Stimulated activated memory B cell treated with anti-CD40 and anti-IgM and Interleukin-4, amounts not matched to agents 10 μg/mL and 1 μg/mL and 100 μg/mL, for 72 hours (primary cell): ENCODE measurements around the gene SOX14.

Experiments
- ATAC-seq: fragments of 150-1000 bp; cut with Tn5 transposase; 2 replicates; pipeline ENCODE4 v1.10.0; 2021
- H3K27ac Mint-ChIP-seq: one replicate; pipeline ENCODE4 v1.8.0; 2022; ENCODE audit warnings: mild to moderate bottlenecking, mixed read lengths
- H3K27me3 Mint-ChIP-seq: one replicate; pipeline ENCODE4 v1.8.0; 2022; ENCODE audit warnings: mixed read lengths
- H3K36me3 Mint-ChIP-seq: one replicate; pipeline ENCODE4 v1.8.0; 2022; ENCODE audit warnings: mixed read lengths
- H3K4me1 Mint-ChIP-seq: one replicate; pipeline ENCODE4 v1.8.0; 2022; ENCODE audit warnings: mixed read lengths
- H3K4me3 Mint-ChIP-seq: one replicate; pipeline ENCODE4 v1.8.0; 2022; ENCODE audit warnings: mild to moderate bottlenecking, moderate library complexity, mixed read lengths
- H3K9me3 Mint-ChIP-seq: one replicate; pipeline ENCODE4 v1.8.0; 2022; ENCODE audit warnings: mixed read lengths

SOX14 gene

DNA sequence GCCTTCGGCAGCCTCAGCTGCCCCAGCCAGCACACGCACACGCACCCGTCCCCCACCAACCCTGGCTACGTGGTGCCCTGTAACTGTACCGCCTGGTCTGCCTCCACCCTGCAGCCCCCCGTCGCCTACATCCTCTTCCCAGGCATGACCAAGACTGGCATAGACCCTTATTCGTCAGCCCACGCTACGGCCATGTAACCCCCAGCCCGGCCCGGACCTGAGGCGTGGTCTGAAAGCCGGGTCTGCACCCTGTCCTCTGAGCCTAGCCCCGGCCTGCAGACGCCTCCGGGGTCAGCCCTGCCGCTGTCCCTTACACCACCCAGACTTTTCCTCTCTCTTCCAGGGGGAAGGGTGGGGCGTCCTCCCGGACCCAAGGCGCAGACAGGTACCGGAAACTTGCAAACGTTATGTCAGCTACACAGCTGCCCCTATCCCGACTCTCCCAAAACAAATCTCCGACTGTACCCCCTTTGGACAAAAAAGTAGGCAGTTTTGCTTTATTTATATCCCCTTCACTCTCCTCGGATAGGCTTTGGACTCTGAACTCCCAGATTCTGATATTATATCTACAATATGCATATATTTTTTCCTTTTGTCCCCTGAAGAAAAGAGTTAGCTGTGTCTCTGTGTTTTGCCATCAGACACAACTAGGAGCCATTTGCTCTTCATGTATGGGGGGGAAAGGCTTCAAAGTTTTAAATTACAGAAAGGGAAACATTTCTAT lies 1.4 kb downstream of the SOX14 start:
- ATAC-seq, result no peak
- Mint-ChIP-seq H3K9me3 (no peaks in the 10 kb centered on the region), H3K36me3 (peaks cover 6% of the 10 kb centered on the region), H3K27ac (no peak overlapping the region), H3K4me1 (no peaks in the 10 kb centered on the region), H3K4me3 (no peak overlapping the region), H3K27me3 (peaks cover 96% of the 10 kb centered on the region)

DNA sequence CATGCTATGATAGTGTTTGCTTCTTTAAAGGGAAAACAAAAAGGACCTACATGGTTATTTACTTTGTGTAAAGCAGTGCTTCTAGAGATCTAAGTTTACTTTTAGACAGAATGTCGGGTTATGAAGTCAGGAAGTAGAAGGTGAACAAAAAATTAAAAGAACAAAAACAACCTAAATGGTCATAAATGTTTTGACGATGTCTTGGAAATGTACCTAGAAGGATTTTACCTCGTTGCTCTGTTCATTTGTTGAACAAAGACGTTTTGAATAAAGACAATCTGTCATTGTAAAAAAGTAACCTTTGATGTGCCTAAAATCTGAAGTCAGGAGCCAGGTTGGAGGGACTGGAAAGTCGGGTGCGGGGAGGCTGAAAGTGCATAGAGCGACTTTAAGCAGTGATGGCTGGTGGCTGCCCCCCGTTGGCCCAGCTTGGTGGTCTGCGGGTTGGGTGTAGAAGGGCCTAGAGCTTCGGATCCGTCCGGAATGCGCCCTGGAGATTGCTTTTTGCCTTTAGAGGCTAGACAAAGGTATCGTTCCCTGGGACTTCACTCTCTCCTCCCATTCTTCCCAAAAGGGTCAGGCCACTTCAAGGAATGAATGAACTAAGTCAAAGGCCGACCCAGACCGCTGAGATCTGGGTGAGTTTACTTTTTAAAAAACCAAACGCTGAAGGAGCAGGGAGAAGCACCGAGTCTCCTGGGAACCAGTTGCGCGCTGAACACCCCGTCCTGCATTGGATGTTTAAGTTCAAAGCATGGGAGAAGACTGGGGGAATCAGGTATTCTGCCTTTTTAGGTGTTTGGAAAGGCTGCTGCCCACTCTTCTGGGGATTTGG lies 2.1 kb downstream of the SOX14 start:
- peaks cover 92% of the 10 kb centered on the region for H3K27me3 Mint-ChIP-seq
- peaks cover 6% of the 10 kb centered on the region for H3K36me3 Mint-ChIP-seq
- no peaks in the 10 kb centered on the region for H3K4me1 Mint-ChIP-seq
- no peak for ATAC-seq
- H3K27ac Mint-ChIP-seq, result no peak overlapping the region
- H3K4me3 Mint-ChIP-seq, result no peak overlapping the region
- H3K9me3 Mint-ChIP-seq, result no peaks in the 10 kb centered on the region

DNA sequence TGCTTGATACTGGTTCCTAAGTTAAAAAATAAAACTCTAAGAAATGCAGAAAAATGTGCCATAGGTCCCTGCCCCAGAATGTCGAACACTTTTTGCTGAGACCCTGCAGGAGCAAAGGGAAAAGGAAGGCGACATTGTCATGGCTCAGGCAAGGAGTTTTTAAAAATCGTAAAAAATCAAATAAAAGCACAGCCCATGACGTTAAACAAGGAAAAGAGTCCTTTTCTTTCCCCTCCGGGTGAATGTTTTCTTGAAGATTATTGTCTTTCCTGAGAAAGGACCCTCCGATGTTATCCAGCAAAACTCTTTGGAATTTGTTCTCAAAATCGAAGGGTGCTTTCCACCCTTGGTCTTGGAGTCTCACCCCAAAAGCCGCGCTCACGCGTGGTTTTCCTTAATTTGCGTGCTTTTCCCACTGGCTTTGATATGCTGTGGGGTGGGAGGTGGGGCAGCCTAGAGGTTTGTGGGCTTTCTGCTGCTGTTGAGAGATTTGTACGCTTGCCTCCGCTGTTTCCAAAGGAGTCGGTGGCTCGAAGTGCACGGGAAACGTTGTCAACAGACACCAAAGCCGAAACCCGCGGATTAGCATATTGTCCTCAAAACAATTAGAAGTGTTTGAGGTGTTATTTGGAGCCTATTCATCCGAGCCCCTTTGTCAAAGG lies 2.9 kb downstream of the SOX14 start:
- no peak for ATAC-seq
- H3K4me3 Mint-ChIP-seq, result no peak overlapping the region
- H3K27me3 Mint-ChIP-seq, result peaks cover 92% of the 10 kb centered on the region
- no peaks in the 10 kb centered on the region for H3K9me3 Mint-ChIP-seq
- H3K4me1 Mint-ChIP-seq, result peaks cover 6% of the 10 kb centered on the region
- peaks cover 6% of the 10 kb centered on the region for H3K36me3 Mint-ChIP-seq
- no peak overlapping the region for H3K27ac Mint-ChIP-seq

DNA sequence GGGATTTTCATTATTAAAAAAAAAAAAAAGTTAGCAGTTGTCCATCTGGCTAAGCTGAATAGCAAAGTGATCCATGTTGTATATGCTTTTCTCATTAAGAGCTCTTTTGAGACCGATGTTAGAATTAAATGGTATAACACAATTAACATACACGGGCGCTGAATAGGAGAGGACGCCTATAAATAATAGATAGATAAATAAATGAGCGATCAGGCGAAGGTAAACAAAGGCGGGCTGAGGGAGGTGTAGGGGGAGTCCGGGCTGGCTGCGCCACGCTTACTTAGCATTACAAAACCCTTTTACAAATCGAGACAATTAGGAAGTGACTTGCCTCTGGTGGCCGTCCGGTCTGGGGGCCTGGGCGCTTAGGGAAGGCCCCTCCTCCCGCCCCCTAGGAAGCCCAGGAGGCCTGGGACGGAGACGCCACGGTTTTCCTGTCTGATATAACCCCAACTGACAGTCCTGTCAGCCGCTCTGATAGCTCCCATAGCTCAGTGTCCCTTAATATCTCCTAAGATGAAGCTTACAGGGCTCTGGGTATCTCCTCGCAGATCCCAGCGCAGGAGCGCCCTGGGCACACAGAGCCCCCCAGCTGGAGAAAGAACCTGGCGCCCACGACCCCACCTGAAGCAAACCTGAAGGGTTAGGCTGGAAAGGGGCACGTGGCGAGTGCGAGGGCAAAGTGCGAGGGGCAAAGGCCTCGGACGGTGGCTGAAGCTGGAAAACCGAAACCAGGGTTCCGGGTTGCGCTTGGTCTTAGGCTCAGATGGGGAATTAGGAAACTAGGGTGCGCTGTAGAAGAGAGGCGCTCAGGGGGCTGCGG lies 3.6 kb downstream of the SOX14 start:
- H3K9me3 Mint-ChIP-seq, result no peaks in the 10 kb centered on the region
- ATAC-seq, result no peak
- no peak overlapping the region for H3K27ac Mint-ChIP-seq
- H3K27me3 Mint-ChIP-seq, result peaks cover 92% of the 10 kb centered on the region
- peaks cover 6% of the 10 kb centered on the region for H3K36me3 Mint-ChIP-seq
- peaks cover 6% of the 10 kb centered on the region for H3K4me1 Mint-ChIP-seq
- no peak overlapping the region for H3K4me3 Mint-ChIP-seq

DNA sequence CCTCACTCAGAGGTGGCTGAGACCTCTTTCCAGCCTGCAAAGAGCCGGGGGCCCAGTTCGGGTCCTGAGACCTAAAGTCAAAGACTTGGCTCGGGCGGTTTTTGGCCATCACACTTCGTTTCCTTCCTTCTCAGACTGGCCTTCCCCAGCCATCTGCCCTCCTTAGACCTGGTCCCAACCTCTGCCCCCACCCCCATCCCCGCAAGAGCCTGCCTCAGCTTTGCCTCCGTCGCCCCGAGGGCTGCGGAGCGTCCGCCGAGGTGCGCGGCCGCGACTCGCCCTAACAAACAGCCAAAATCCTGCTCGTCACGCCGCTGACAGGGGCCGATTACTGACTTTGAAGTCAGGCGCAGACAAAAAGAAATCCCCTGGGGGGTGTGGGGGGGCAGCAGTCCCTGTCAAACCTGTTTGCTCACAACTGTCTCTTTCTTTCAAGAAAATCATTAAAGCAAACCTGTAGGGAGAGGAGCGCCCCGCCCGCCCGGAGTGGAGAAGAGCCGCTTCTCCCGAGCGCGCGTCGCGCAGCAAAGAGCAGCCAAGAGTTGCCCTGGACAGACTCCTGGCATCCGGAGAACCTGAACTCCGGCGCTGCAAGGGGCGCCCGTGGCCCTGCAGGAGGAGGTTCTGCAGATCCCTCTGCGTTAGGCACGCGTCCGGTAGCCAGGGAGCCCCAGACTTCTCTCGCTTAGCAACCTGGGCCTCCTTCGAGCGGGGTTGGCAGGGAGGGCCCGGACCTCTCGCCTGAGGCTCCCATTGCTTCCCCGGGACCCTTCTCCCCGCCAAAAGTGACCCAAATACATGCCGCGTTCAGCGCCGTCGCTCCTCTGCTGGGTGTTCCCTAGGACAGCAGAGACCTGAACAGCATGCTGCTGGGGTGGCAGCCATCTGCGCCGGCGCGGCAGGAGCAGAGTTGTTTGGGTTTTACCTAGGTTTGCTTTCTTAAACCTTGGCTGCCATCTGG lies 4.5 kb downstream of the SOX14 start:
- Mint-ChIP-seq H3K36me3 (peaks cover 6% of the 10 kb centered on the region), H3K27ac (no peak overlapping the region), H3K4me1 (peaks cover 6% of the 10 kb centered on the region), H3K4me3 (no peak overlapping the region), H3K27me3 (peaks cover 92% of the 10 kb centered on the region), H3K9me3 (no peaks in the 10 kb centered on the region)
- no peak for ATAC-seq

DNA sequence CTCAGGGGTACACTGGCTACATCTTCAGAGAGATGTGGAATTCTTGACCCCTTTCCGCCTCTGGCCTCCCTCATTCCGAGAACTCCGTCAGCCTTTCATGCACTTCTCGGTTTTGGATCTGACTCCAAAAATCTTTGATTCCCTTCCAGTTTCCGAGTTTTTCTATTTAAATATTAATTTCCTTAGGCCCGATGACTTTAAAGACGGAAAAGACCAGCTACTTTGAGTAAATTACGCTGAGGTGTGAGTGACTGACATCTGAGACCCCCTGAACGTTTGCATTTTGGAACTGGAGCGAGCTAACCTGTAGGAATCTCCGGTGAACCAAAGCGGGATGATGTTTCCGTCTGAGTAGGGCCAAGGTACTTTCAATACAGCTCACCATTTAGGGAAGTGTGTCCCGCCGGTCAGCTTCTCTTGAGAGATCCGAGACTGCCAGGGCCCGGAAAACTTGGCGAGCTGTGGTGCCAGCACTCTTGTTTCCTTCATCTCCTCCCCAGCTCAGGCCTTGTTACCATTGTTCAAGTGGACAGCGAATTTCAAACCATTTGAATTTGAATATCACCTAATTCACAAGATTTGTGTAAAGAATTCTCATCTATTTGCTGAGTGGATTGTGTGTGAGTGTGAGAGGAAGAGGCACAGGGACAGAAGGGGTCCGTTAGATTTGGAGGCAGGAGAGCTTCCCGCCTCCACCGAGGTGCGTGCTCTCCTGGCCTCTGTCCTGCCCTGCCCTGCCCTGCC lies 5.4 kb downstream of the SOX14 start:
- Mint-ChIP-seq H3K4me3 (no peak overlapping the region), H3K36me3 (peaks cover 6% of the 10 kb centered on the region), H3K27ac (no peak overlapping the region), H3K9me3 (no peaks in the 10 kb centered on the region), H3K4me1 (peaks cover 6% of the 10 kb centered on the region), H3K27me3 (peaks cover 91% of the 10 kb centered on the region)
- ATAC-seq, result no peak

DNA sequence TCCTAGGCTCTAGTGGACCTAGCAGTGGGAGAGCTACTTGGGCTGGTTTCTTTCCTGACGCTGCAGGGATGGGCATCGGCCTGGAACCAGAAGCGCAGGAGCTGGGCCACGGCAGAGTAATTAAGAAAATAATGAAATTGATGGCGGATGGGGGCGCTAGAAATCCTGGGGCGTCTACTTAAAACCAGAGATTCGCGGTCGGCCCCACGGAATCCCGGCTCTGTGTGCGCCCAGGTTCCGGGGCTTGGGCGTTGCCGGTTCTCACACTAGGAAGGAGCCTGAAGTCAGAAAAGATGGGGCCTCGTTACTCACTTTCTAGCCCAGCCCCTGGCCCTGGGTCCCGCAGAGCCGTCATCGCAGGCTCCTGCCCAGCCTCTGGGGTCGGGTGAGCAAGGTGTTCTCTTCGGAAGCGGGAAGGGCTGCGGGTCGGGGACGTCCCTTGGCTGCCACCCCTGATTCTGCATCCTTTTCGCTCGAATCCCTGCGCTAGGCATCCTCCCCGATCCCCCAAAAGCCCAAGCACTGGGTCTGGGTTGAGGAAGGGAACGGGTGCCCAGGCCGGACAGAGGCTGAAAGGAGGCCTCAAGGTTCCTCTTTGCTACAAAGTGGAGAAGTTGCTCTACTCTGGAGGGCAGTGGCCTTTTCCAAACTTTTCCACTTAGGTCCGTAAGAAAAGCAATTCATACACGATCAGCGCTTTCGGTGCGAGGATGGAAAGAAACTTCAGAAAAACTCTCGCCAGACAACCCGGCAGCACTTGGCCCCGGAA lies 6.1 kb downstream of the SOX14 start:
- Mint-ChIP-seq H3K27me3 (peaks cover 84% of the 10 kb centered on the region), H3K9me3 (no peaks in the 10 kb centered on the region), H3K4me3 (no peak overlapping the region), H3K4me1 (peaks cover 6% of the 10 kb centered on the region), H3K27ac (no peak overlapping the region), H3K36me3 (peaks cover 6% of the 10 kb centered on the region)
- no peak for ATAC-seq

DNA sequence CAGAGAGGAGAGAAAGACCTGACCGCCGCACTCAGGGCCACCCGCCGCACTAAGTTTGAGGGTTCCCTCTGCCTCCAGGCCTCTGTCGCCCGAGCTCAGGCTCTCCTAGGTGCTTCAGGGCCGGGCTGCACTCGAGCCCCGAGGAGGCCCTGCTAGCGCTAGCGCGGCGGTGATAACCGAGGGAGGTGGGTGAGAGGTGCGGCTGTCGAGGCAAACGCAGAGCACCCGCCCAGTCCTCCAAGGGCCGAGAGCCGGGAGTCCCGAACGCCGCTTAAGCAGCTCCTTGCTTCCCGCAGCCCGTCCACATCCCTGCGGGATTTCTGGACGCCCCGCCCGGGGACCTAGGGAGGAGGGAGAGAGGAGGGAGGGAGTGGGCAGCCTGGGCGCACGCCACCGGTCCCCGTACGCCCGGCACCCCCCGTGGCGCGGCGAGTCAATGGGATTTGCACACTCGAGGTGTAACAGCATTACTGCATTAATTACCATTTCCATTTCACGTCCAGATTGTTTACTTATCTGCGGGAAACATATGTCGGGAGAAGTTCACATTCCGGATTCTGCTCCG lies 6.8 kb downstream of the SOX14 start:
- Mint-ChIP-seq H3K4me1 (peaks cover 6% of the 10 kb centered on the region), H3K36me3 (no peaks in the 10 kb centered on the region), H3K4me3 (no peak overlapping the region), H3K27ac (no peak overlapping the region), H3K9me3 (no peaks in the 10 kb centered on the region), H3K27me3 (peaks cover 77% of the 10 kb centered on the region)
- ATAC-seq, result no peak

DNA sequence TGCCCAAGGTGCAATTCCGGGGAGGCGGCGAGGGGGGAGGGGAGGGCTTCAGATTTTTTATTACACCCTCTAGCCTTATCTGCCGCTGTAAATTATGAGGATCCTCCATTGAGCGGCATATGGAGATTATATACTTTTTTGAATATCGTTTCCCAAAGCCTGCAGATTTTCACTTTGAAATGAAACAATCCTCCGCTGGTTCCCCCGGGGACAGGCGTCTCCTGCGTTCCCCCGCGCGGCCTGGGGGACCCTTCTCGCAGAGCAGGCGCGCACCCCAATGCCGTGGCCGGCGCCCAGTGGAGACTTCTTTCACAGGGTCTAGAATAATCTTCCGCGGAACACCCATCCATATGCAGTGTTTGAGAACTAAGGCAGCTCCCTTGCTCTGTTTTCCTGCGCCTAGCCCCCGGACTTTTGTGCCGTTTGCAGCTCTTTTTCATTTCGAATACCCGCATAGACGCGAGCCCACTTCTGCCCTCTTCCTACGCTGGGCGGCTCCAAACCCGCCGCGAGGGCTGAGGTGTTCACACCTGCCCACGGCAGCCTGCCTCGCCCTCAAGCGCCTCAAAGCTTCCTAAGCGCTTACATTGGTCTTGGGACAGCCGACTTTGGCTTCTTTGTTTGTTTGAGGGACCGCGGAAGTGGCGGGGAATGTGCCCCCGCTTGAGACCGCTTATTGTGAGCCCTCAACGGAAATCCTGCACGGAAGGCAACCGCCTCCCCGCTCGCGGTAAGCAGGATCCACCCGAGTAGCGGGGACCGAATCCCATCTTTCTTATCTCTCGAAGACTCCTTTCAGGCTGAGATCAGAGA lies 7.5 kb downstream of the SOX14 start:
- Mint-ChIP-seq H3K36me3 (no peaks in the 10 kb centered on the region), H3K27me3 (peaks cover 70% of the 10 kb centered on the region), H3K27ac (no peak overlapping the region), H3K4me1 (peaks cover 6% of the 10 kb centered on the region), H3K4me3 (peak overlapping the region; percentile 38), H3K9me3 (no peaks in the 10 kb centered on the region)
- ATAC-seq, result no peak

DNA sequence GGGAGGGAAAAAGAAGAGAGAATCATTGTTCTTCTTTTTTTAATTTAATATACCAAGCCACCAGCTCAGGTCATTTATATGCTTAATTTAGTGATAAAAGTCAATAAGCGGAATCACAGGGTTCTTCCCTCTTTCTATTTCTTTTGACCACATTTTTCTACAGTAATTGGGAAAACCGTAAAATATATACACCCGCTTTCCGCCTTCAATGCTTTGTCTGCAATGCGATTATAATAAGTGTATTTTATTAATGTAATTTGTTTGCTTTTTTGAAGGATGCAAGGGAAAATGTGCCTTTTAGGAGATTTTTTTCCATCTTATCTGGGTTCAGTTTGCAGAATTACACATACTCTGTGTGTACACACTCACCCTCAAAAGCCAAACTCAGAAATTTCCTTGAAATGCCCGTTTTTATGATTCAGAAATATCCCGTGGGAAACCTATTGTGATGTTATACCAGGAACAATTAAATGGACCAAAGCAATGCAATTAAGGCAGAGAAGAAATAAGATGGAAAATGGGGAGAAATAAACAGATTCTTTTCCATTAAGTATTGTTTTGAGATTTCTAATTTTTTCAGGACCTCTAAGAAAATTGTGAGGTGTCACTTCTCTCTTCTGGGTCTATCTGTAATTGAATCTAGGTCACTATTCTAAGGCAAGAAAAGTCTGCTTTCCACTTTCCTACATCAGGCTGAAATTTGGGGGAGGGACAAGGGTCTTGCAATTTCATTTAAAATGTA lies 8.3 kb downstream of the SOX14 start:
- H3K4me1 Mint-ChIP-seq, result peaks cover 6% of the 10 kb centered on the region
- H3K4me3 Mint-ChIP-seq, result no peak overlapping the region
- H3K27ac Mint-ChIP-seq, result no peak overlapping the region
- H3K9me3 Mint-ChIP-seq, result no peaks in the 10 kb centered on the region
- peaks cover 66% of the 10 kb centered on the region for H3K27me3 Mint-ChIP-seq
- ATAC-seq, result no peak
- H3K36me3 Mint-ChIP-seq, result no peaks in the 10 kb centered on the region

DNA sequence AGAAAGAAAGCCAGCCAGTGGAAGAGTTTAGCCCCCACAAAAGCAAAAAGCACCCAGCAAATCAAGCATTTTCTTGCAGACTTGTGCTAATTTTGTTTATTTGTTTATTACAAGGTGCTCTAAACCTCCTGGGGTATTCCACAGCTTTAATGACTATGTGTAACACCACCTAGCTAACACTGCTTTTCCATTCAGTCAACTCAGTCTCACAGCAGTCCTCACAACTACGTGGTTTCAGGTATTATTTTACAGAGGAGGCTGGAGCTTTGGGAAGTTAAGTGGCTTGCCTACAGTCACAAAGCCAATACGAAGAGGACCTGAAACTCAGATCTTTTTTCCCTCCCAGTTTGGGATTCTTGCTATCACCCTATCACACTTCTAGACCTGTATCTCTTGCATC lies 14.8 kb downstream of the SOX14 start:
- no peak overlapping the region for H3K27ac Mint-ChIP-seq
- H3K27me3 Mint-ChIP-seq, result peaks cover 13% of the 10 kb centered on the region
- no peak for ATAC-seq
- no peak overlapping the region for H3K4me3 Mint-ChIP-seq
- no peaks in the 10 kb centered on the region for H3K36me3 Mint-ChIP-seq
- H3K4me1 Mint-ChIP-seq, result no peaks in the 10 kb centered on the region
- peaks cover 3% of the 10 kb centered on the region for H3K9me3 Mint-ChIP-seq

DNA sequence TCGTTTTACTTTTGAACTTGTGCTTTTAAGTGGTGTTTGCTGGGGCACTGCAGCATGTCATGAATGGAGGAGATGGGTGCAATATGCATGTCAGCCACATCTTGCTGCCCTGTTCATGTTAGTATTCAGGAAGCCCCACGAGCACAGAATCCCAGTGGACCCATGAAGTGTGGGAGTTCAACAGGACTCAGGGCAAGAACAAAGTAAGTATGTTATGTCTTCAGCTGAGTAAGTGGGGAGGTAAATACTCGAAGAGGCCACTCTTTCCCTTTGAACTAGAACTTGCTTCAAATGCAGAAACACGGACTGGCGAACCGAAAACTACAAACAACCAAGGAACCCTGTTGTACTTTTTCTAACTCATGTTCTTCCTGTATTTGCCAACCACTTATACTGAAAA lies 23.4 kb downstream of the SOX14 start:
- ATAC-seq, result peak; percentile 13
- H3K4me1 Mint-ChIP-seq, result no peaks in the 10 kb centered on the region
- H3K4me3 Mint-ChIP-seq, result no peak overlapping the region
- H3K9me3 Mint-ChIP-seq, result no peaks in the 10 kb centered on the region
- no peaks in the 10 kb centered on the region for H3K27me3 Mint-ChIP-seq
- no peak overlapping the region for H3K27ac Mint-ChIP-seq
- H3K36me3 Mint-ChIP-seq, result no peaks in the 10 kb centered on the region
